Fibroblast of pulmonary artery (primary cell): Measurements from ENCODE around the gene MUC6.
A peak's percentile ranks its signal among the peaks of the same experiment; 100 is the strongest.

Source experiments
- DNase-seq: peaks from one replicate; pipeline ENCODE4 v3.0.0-alpha.2; 2010; ENCODE audit warnings: low read depth
- H3K4me3 ChIP-seq: replicated peaks from 2 replicates; pipeline ENCODE4 v1.5.1; 2011; ENCODE audit warnings: low read depth, mild to moderate bottlenecking, control low read depth, low read length, moderate library complexity
- CTCF ChIP-seq: IDR thresholded peaks from 2 replicates; pipeline ENCODE4 v1.5.1; 2011; ENCODE audit warnings: mild to moderate bottlenecking, control low read depth, low read length, inconsistent platforms; ENCODE audit errors: missing control alignments

The MUC6 gene

GRCh38 chr11:1055109-1055703 is 18.7 kb upstream of the MUC6 start:
- no peak for DNase-seq
- no peak for TF ChIP-seq CTCF
- no peak overlapping the region for H3K4me3 ChIP-seq

- no peak for DNase-seq
- no peak overlapping the region for H3K4me3 ChIP-seq
- TF ChIP-seq CTCF = no peak
These were observed 17.9 kb upstream of the MUC6 start for GRCh38 chr11:1054143-1055108.

- peak; percentile 15 for TF ChIP-seq CTCF
- DNase-seq = peak; percentile 25
- no peak overlapping the region for H3K4me3 ChIP-seq
These were observed 16.8 kb upstream of the MUC6 start for GRCh38 chr11:1053121-1053901.

GRCh38 chr11:1052133-1053011 is 15.9 kb upstream of the MUC6 start:
- H3K4me3 ChIP-seq = no peak overlapping the region
- DNase-seq = no peak
- no peak for TF ChIP-seq CTCF

GRCh38 chr11:1051356-1052132 is 15.0 kb upstream of the MUC6 start:
- no peak for TF ChIP-seq CTCF
- DNase-seq = no peak
- no peak overlapping the region for H3K4me3 ChIP-seq
